ENCODE data around the gene LRP1B. TPM values are rescaled to one million over a fixed set of nuclear protein-coding genes. Genes with fewer than 3 reads are reported as not detected.

The LRP1B gene
- total RNA-seq, 3 donors from 2014 or later = 2.3 to 29.8 (median 21.8) TPM

DNA sequence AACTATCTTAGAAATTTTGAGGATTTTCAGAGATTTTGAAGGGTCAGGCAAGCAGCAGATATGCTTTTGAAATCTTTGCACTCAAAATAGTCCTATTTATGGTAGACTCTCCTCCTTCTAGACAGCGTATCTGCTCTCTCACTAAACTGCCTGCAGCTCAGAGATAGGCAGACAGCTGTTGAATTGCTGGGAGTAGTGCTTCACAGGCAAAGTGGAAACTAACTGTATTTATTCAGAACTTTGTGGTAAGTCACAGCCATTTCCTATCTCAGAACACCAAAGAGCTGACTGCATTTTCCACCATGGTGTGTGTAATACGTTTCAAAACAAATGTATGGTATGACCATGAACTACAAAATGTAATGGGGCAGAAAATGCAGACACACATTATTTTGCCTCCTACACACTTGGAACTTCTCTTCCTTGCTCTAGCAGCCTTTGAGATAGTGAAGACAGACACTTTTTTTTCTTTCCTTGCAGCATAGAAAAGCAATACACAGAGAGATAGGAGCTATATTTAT, 352.4 kb downstream of the LRP1B start:
- Histone ChIP-seq H3K27me3 (no peaks in the 10 kb centered on the region), H3K4me1 (no peaks in the 10 kb centered on the region), H3K4me3 (no peak overlapping the region), H3K36me3 (no peaks in the 10 kb centered on the region), H3K27ac (no peak overlapping the region), H3K9me3 (no peaks in the 10 kb centered on the region)
- intact Hi-C loops (cut with DNase I; ENCODE audit: low total_unique reads) = no loop called here
- TF ChIP-seq, protein P1, sequence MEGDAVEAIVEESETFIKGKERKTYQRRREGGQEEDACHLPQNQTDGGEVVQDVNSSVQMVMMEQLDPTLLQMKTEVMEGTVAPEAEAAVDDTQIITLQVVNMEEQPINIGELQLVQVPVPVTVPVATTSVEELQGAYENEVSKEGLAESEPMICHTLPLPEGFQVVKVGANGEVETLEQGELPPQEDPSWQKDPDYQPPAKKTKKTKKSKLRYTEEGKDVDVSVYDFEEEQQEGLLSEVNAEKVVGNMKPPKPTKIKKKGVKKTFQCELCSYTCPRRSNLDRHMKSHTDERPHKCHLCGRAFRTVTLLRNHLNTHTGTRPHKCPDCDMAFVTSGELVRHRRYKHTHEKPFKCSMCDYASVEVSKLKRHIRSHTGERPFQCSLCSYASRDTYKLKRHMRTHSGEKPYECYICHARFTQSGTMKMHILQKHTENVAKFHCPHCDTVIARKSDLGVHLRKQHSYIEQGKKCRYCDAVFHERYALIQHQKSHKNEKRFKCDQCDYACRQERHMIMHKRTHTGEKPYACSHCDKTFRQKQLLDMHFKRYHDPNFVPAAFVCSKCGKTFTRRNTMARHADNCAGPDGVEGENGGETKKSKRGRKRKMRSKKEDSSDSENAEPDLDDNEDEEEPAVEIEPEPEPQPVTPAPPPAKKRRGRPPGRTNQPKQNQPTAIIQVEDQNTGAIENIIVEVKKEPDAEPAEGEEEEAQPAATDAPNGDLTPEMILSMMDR (IDR thresholded peaks at IDR 0.05) = no peak
- DNase-seq (ENCODE audit: low spot score in 2 of 2) = no peak

DNA sequence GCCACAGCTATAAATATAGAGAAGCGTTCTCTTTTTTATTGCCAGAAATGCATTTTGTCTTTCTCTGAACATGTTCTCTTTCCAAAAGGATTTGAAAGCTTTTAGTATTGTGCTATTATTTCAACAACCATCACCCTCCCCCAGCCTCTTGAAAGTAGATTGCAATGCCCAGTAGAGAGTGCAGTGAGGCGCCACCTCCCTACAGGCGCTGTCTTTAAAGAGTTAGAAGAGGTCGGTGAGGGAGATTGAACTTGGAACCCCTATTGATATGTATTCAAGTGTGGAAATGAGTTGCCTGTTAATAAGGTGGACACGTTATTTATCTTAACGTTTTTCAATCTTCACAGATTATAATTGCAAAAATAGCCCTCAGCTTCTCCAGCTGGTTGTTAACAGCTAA, 360.3 kb downstream of the LRP1B start:
- no peaks in the 10 kb centered on the region for H3K36me3 ChIP-seq
- TF ChIP-seq, protein P1 (IDR thresholded peaks at IDR 0.05) = no peak
- no peak for TF ChIP-seq POLR2AphosphoS5 (IDR thresholded peaks at IDR 0.05)
- TF ChIP-seq POLR2A (IDR thresholded peaks at IDR 0.05) = no peak
- no peak overlapping the region for H3K27ac ChIP-seq
- intact Hi-C loops (cut with DNase I; ENCODE audit: low total_unique reads) = no loop called here
- no peaks in the 10 kb centered on the region for H3K9me3 ChIP-seq
- DNase-seq (ENCODE audit: low spot score in 2 of 2) = no peak
- H3K4me3 ChIP-seq = no peak overlapping the region
- H3K4me1 ChIP-seq = no peaks in the 10 kb centered on the region
- H3K27me3 ChIP-seq = no peaks in the 10 kb centered on the region

DNA sequence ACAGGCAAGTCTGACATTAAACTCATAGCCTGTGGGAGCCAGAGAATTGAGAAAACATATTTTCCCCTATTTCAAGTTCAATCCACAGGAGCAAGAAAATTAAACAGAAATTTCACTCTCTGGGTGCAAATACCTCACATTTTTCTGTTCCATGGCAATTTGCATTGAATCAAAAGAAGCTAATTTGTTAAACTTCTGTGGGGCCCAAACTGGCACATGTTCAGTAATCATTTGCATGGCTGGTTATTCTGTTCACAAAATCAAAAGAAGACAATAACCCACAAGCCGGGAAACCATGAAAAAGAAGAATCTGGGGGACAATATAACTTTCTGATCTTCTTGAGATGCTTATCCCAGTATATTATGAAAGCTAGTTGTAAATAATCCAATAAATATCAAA, 363.1 kb downstream of the LRP1B start:
- no peaks in the 10 kb centered on the region for H3K36me3 ChIP-seq

DNA sequence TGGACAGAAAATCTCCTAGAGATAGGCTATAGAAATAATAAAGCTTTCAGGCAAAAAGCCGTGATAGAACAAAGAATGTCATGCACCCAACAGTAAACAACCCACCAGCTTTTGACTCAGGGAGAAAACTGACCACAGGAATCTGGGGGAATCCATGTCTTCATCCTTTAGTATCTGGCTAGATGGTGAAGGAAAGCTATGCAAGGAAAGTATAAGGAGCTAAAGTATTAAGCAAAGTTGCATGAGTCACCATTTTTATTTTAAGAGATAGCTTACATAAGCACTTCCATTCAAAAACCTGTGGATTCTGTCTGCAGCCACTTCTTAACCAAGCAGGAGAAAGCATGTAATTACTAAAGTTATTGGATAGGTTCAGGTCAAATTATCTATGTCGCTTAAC, 363.8 kb downstream of the LRP1B start:
- intact Hi-C loops (cut with DNase I; ENCODE audit: low total_unique reads) = loop anchor here (5.0 kb wide), 1 partner anchor 1180 kb away; no protein-coding TSS in a partner anchor
- no peaks in the 10 kb centered on the region for H3K27me3 ChIP-seq
- no peaks in the 10 kb centered on the region for H3K4me1 ChIP-seq
- no peaks in the 10 kb centered on the region for H3K36me3 ChIP-seq
- no peak overlapping the region for H3K27ac ChIP-seq
- H3K9me3 ChIP-seq = no peaks in the 10 kb centered on the region
- no peak overlapping the region for H3K4me3 ChIP-seq
- TF ChIP-seq POLR2AphosphoS5 (IDR thresholded peaks at IDR 0.05) = no peak
- no peak for TF ChIP-seq POLR2A (IDR thresholded peaks at IDR 0.05)
- TF ChIP-seq, protein P1 (IDR thresholded peaks at IDR 0.05) = no peak
- no peak for DNase-seq (ENCODE audit: low spot score in 2 of 2)

More for the DNA sequence above, 363.1 kb downstream of the LRP1B start:
- DNase-seq (ENCODE audit: low spot score in 2 of 2) = no peak
- TF ChIP-seq POLR2A (IDR thresholded peaks at IDR 0.05) = no peak
- no peak for TF ChIP-seq POLR2AphosphoS5 (IDR thresholded peaks at IDR 0.05)
- TF ChIP-seq, protein P1 (IDR thresholded peaks at IDR 0.05) = no peak
- no peak overlapping the region for H3K4me3 ChIP-seq
- H3K27ac ChIP-seq = no peak overlapping the region
- intact Hi-C loops (cut with DNase I; ENCODE audit: low total_unique reads) = loop anchor here (5.0 kb wide), 1 partner anchor 1180 kb away; no protein-coding TSS in a partner anchor
- no peaks in the 10 kb centered on the region for H3K27me3 ChIP-seq
- no peaks in the 10 kb centered on the region for H3K4me1 ChIP-seq
- no peaks in the 10 kb centered on the region for H3K9me3 ChIP-seq

DNA sequence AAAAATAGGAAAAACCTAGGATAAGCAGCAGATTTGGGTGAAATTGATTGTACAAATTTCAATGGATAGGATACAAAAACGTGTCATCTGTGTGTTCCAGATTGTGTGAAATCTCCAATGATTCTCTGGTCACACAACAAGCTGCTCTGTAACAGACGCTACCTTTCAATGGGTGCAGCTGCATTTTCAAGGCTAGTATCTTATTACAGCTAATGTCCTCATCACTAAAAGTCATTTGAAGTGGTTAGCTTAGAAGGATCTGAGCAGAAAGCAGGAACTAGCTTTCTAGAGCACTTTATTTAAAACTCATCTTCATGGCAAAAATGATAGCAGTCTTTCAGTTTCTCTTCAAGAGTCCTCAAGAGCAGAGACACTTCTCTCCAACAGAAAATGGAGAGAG, 364.6 kb downstream of the LRP1B start:
- no peaks in the 10 kb centered on the region for H3K27me3 ChIP-seq
- H3K27ac ChIP-seq = no peak overlapping the region
- no peaks in the 10 kb centered on the region for H3K9me3 ChIP-seq
- no peak overlapping the region for H3K4me3 ChIP-seq
- H3K36me3 ChIP-seq = no peaks in the 10 kb centered on the region
- intact Hi-C loops (cut with DNase I; ENCODE audit: low total_unique reads) = loop anchor here (5.0 kb wide), 1 partner anchor 1179 kb away; no protein-coding TSS in a partner anchor
- no peak for DNase-seq (ENCODE audit: low spot score in 2 of 2)
- no peak for TF ChIP-seq POLR2A (IDR thresholded peaks at IDR 0.05)
- TF ChIP-seq, protein P1 (IDR thresholded peaks at IDR 0.05) = no peak
- TF ChIP-seq POLR2AphosphoS5 (IDR thresholded peaks at IDR 0.05) = no peak
- no peaks in the 10 kb centered on the region for H3K4me1 ChIP-seq

Data from breast epithelium (tissue), 4 donors.